ENCODE data around the gene CST8.

Gene CST8

GRCh38 chr20:23476015-23476754, 14.7 kb upstream of the CST8 start:
- Histone ChIP-seq H3K27me3 (ENCODE audit: control insufficient read depth, insufficient read depth, low read length) (no peaks in the 10 kb centered on the region), H3K4me1 (ENCODE audit: control insufficient read depth, insufficient read depth, low read length) (no peaks in the 10 kb centered on the region), H3K9me3 (replicated peaks; ENCODE audit: low read length) (no peaks in the 10 kb centered on the region), H3K36me3 (ENCODE audit: insufficient read depth, low read length) (no peaks in the 10 kb centered on the region), H3K4me2 (ENCODE audit: low read length) (no peak overlapping the region), H3K9ac (ENCODE audit: low read depth, low read length) (no peak overlapping the region), H3K4me3 (ENCODE audit: low read length) (no peak overlapping the region)

GRCh38 chr20:23477223-23477622, 13.7 kb upstream of the CST8 start:
- Histone ChIP-seq H3K36me3 (ENCODE audit: insufficient read depth, low read length) (no peaks in the 10 kb centered on the region), H3K9me3 (replicated peaks; ENCODE audit: low read length) (no peaks in the 10 kb centered on the region), H3K4me3 (ENCODE audit: low read length) (no peak overlapping the region), H3K4me1 (ENCODE audit: control insufficient read depth, insufficient read depth, low read length) (no peaks in the 10 kb centered on the region), H3K9ac (ENCODE audit: low read depth, low read length) (no peak overlapping the region), H3K27me3 (ENCODE audit: control insufficient read depth, insufficient read depth, low read length) (no peaks in the 10 kb centered on the region), H3K4me2 (ENCODE audit: low read length) (no peak overlapping the region)

- Histone ChIP-seq H3K4me1 (ENCODE audit: control insufficient read depth, insufficient read depth, low read length) (no peaks in the 10 kb centered on the region), H3K4me2 (ENCODE audit: low read length) (no peak overlapping the region), H3K9ac (ENCODE audit: low read depth, low read length) (no peak overlapping the region), H3K36me3 (ENCODE audit: insufficient read depth, low read length) (no peaks in the 10 kb centered on the region), H3K4me3 (ENCODE audit: low read length) (no peak overlapping the region), H3K9me3 (replicated peaks; ENCODE audit: low read length) (no peaks in the 10 kb centered on the region), H3K27me3 (ENCODE audit: control insufficient read depth, insufficient read depth, low read length) (no peaks in the 10 kb centered on the region)
These were observed 11.9 kb upstream of the CST8 start for GRCh38 chr20:23479043-23479442.

DNA sequence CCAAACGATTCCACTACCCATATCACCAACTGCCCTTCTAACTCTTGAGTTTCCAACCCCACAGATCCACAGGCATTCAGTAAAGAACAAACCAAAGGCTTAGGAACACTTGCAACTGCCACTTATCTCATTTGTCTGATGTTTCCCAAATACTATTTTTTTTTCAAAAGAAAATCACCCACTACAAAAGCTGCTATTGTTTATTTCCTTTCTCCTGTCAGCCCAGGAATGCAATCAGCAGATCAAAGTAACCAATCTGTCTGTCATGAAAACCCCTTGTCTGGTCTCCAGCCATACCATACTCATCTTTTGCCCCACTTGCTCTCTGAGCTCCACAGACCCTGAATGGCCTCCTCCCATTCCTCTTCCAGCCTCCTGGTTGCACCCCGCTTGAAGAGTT, 8.8 kb upstream of the CST8 start:
- H3K4me2 ChIP-seq (ENCODE audit: low read length) = no peak overlapping the region
- H3K4me1 ChIP-seq (ENCODE audit: control insufficient read depth, insufficient read depth, low read length) = no peaks in the 10 kb centered on the region
- H3K9ac ChIP-seq (ENCODE audit: low read depth, low read length) = no peak overlapping the region
- H3K9me3 ChIP-seq (replicated peaks; ENCODE audit: low read length) = no peaks in the 10 kb centered on the region
- H3K36me3 ChIP-seq (ENCODE audit: insufficient read depth, low read length) = no peaks in the 10 kb centered on the region
- no peak overlapping the region for H3K4me3 ChIP-seq (ENCODE audit: low read length)
- no peaks in the 10 kb centered on the region for H3K27me3 ChIP-seq (ENCODE audit: control insufficient read depth, insufficient read depth, low read length)

- Histone ChIP-seq H3K36me3 (ENCODE audit: insufficient read depth, low read length) (no peaks in the 10 kb centered on the region), H3K4me1 (ENCODE audit: control insufficient read depth, insufficient read depth, low read length) (no peaks in the 10 kb centered on the region), H3K9ac (ENCODE audit: low read depth, low read length) (no peak overlapping the region), H3K9me3 (replicated peaks; ENCODE audit: low read length) (no peaks in the 10 kb centered on the region), H3K27me3 (ENCODE audit: control insufficient read depth, insufficient read depth, low read length) (peaks cover 2% of the 10 kb centered on the region), H3K4me3 (ENCODE audit: low read length) (no peak overlapping the region), H3K4me2 (ENCODE audit: low read length) (no peak overlapping the region)
These were observed 6.8 kb upstream of the CST8 start for GRCh38 chr20:23484081-23484480.

GRCh38 chr20:23488470-23488869, 2.4 kb upstream of the CST8 start:
- H3K36me3 ChIP-seq (ENCODE audit: insufficient read depth, low read length) = no peaks in the 10 kb centered on the region

GRCh38 chr20:23488996-23489395, 1.9 kb upstream of the CST8 start:
- peaks cover 2% of the 10 kb centered on the region for H3K27me3 ChIP-seq (ENCODE audit: control insufficient read depth, insufficient read depth, low read length)

More at GRCh38 chr20:23488470-23488869, 2.4 kb upstream of the CST8 start:
- no peak overlapping the region for H3K4me2 ChIP-seq (ENCODE audit: low read length)
- H3K9me3 ChIP-seq (replicated peaks; ENCODE audit: low read length) = no peaks in the 10 kb centered on the region
- no peaks in the 10 kb centered on the region for H3K4me1 ChIP-seq (ENCODE audit: control insufficient read depth, insufficient read depth, low read length)
- peaks cover 2% of the 10 kb centered on the region for H3K27me3 ChIP-seq (ENCODE audit: control insufficient read depth, insufficient read depth, low read length)
- no peak overlapping the region for H3K9ac ChIP-seq (ENCODE audit: low read depth, low read length)
- no peak overlapping the region for H3K4me3 ChIP-seq (ENCODE audit: low read length)

GRCh38 chr20:23492292-23492691, 1.4 kb downstream of the CST8 start:
- H3K4me1 ChIP-seq (ENCODE audit: control insufficient read depth, insufficient read depth, low read length) = no peaks in the 10 kb centered on the region
- H3K4me2 ChIP-seq (ENCODE audit: low read length) = no peak overlapping the region
- H3K36me3 ChIP-seq (ENCODE audit: insufficient read depth, low read length) = no peaks in the 10 kb centered on the region
- H3K4me3 ChIP-seq (ENCODE audit: low read length) = no peak overlapping the region
- no peak overlapping the region for H3K9ac ChIP-seq (ENCODE audit: low read depth, low read length)
- H3K9me3 ChIP-seq (replicated peaks; ENCODE audit: low read length) = no peaks in the 10 kb centered on the region
- H3K27me3 ChIP-seq (ENCODE audit: control insufficient read depth, insufficient read depth, low read length) = peaks cover 2% of the 10 kb centered on the region

More at GRCh38 chr20:23488996-23489395, 1.9 kb upstream of the CST8 start:
- Histone ChIP-seq H3K4me3 (ENCODE audit: low read length) (no peak overlapping the region), H3K36me3 (ENCODE audit: insufficient read depth, low read length) (no peaks in the 10 kb centered on the region), H3K4me2 (ENCODE audit: low read length) (no peak overlapping the region), H3K9ac (ENCODE audit: low read depth, low read length) (no peak overlapping the region), H3K9me3 (replicated peaks; ENCODE audit: low read length) (no peaks in the 10 kb centered on the region), H3K4me1 (ENCODE audit: control insufficient read depth, insufficient read depth, low read length) (no peaks in the 10 kb centered on the region)

- H3K9me3 ChIP-seq (replicated peaks; ENCODE audit: low read length) = no peaks in the 10 kb centered on the region
- no peak overlapping the region for H3K4me2 ChIP-seq (ENCODE audit: low read length)
- H3K4me3 ChIP-seq (ENCODE audit: low read length) = no peak overlapping the region
- no peaks in the 10 kb centered on the region for H3K36me3 ChIP-seq (ENCODE audit: insufficient read depth, low read length)
- H3K4me1 ChIP-seq (ENCODE audit: control insufficient read depth, insufficient read depth, low read length) = no peaks in the 10 kb centered on the region
- H3K27me3 ChIP-seq (ENCODE audit: control insufficient read depth, insufficient read depth, low read length) = peaks cover 2% of the 10 kb centered on the region
- no peak overlapping the region for H3K9ac ChIP-seq (ENCODE audit: low read depth, low read length)
These were observed 2.4 kb downstream of the CST8 start for GRCh38 chr20:23493172-23493772.

DNA sequence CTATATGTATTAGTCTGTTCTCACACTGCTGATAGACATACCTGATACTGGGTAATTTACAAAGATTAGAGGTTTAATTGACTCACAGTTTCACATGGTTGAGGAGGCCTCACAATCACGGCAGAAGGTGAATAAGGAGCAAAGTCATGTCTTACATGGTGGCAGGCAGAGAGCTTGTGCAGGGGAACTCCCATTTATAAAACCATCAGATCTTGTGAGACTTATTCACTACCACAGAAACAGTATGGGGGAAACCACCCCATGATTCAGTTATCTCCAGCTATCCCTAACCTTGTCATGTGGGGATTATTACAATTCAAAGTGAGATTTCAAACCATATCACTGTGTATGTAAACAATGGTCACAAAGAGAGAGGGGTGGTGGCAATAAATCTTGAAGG, 6.6 kb downstream of the CST8 start:
- Histone ChIP-seq H3K9me3 (replicated peaks; ENCODE audit: low read length) (no peaks in the 10 kb centered on the region), H3K9ac (ENCODE audit: low read depth, low read length) (no peak overlapping the region), H3K4me1 (ENCODE audit: control insufficient read depth, insufficient read depth, low read length) (no peaks in the 10 kb centered on the region), H3K4me2 (ENCODE audit: low read length) (no peak overlapping the region), H3K27me3 (ENCODE audit: control insufficient read depth, insufficient read depth, low read length) (peaks cover 11% of the 10 kb centered on the region), H3K4me3 (ENCODE audit: low read length) (no peak overlapping the region), H3K36me3 (ENCODE audit: insufficient read depth, low read length) (no peaks in the 10 kb centered on the region)

GRCh38 chr20:23501926-23502325, 11.0 kb downstream of the CST8 start:
- Histone ChIP-seq H3K27me3 (ENCODE audit: control insufficient read depth, insufficient read depth, low read length) (peaks cover 11% of the 10 kb centered on the region), H3K9ac (ENCODE audit: low read depth, low read length) (no peak overlapping the region), H3K4me2 (ENCODE audit: low read length) (no peak overlapping the region), H3K9me3 (replicated peaks; ENCODE audit: low read length) (no peaks in the 10 kb centered on the region), H3K36me3 (ENCODE audit: insufficient read depth, low read length) (no peaks in the 10 kb centered on the region), H3K4me1 (ENCODE audit: control insufficient read depth, insufficient read depth, low read length) (no peaks in the 10 kb centered on the region), H3K4me3 (ENCODE audit: low read length) (no peak overlapping the region)

DNA sequence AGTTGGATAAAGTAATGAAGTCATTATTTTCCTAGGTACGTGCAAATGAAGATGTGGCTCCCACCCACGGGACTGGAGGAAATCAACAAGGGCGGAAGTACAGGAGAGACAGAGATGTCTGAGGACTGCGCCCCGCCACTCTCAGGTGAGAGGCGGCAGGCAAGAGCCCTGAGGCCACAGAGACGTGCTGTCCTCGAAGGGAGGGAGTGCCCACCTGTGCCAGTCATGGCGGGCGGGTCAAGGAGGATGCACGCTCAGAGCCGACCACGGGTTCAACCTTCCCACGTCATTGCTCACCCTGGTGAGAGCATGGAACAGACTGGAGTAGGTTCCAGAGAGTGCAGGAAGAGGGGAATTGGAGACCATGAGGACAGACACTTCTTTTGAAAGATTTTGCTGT, 12.7 kb downstream of the CST8 start:
- Histone ChIP-seq H3K9me3 (replicated peaks; ENCODE audit: low read length) (no peaks in the 10 kb centered on the region), H3K36me3 (ENCODE audit: insufficient read depth, low read length) (no peaks in the 10 kb centered on the region), H3K9ac (ENCODE audit: low read depth, low read length) (no peak overlapping the region), H3K4me2 (ENCODE audit: low read length) (no peak overlapping the region), H3K4me3 (ENCODE audit: low read length) (no peak overlapping the region), H3K4me1 (ENCODE audit: control insufficient read depth, insufficient read depth, low read length) (no peaks in the 10 kb centered on the region), H3K27me3 (ENCODE audit: control insufficient read depth, insufficient read depth, low read length) (peaks cover 6% of the 10 kb centered on the region)
